ENCODE measurements around the gene DYNC1I1.

GRCh38 chr7:96126382-96126781 lies 354.0 kb downstream of the DYNC1I1 start:
- TF ChIP-seq CEBPB (IDR thresholded peaks at IDR 0.05; ENCODE audit: low read depth, low read length), result no peak
- TF ChIP-seq POLR2A (IDR thresholded peaks at IDR 0.05; ENCODE audit: low read depth, low read length), result no peak
- TF ChIP-seq CTCF (conservative IDR thresholded peaks at IDR 0.05; ENCODE audit: low read depth, low read length), result no peak
- TF ChIP-seq FOS (IDR thresholded peaks at IDR 0.05; ENCODE audit: low read depth, low read length), result no peak
- TF ChIP-seq RFX5 (IDR thresholded peaks at IDR 0.05; ENCODE audit: low read depth, low read length), result no peak
- no peak for TF ChIP-seq RAD21 (IDR thresholded peaks at IDR 0.05; ENCODE audit: low read length)
- TF ChIP-seq USF2 (IDR thresholded peaks at IDR 0.05; ENCODE audit: low read depth, low read length), result no peak
- no peak for TF ChIP-seq BHLHE40 (IDR thresholded peaks at IDR 0.05; ENCODE audit: low read depth, low read length)
- no peak for TF ChIP-seq RCOR1 (IDR thresholded peaks at IDR 0.05; ENCODE audit: insufficient replicate concordance, low read length)
- no peak for TF ChIP-seq MAZ (IDR thresholded peaks at IDR 0.05; ENCODE audit: borderline replicate concordance, low read depth, low read length)
- TF ChIP-seq MXI1 (IDR thresholded peaks at IDR 0.05; ENCODE audit: borderline replicate concordance, low read depth, low read length), result no peak
- TF ChIP-seq CHD1 (IDR thresholded peaks at IDR 0.05; ENCODE audit: low read depth, low read length), result no peak
